ENCODE data around the gene TIAM1.

Gene TIAM1

GRCh38 chr21:31243611-31244010, 100.5 kb downstream of the TIAM1 start:
- POLR2A ChIA-PET: no interaction called here
- CTCF ChIA-PET: interaction anchor here (0.8 to 1.3 kb wide), 2 partner anchors 8 to 338 kb away, joined by 3 to 5 read pairs; no protein-coding TSS in a partner anchor
- no peak for DNase-seq (ENCODE audit: extremely low spot score)
- no peak for TF ChIP-seq CTCF (IDR thresholded peaks at IDR 0.05; ENCODE audit: control extremely low read depth, extremely low read depth, low read depth, missing control alignments)

- ChIA-PET POLR2A (no interaction called here), CTCF (interaction anchor here (1.0 to 1.8 kb wide), 2 partner anchors 11 to 29 kb away, joined by 3 to 4 read pairs; no protein-coding TSS in a partner anchor)
- DNase-seq (ENCODE audit: extremely low spot score): no peak
- no peak for TF ChIP-seq CTCF (IDR thresholded peaks at IDR 0.05; ENCODE audit: control extremely low read depth, extremely low read depth, low read depth, missing control alignments)
Observed at GRCh38 chr21:31236528-31236927, 107.5 kb downstream of the TIAM1 start.

GRCh38 chr21:31235671-31236450, 108.2 kb downstream of the TIAM1 start:
- no peak for TF ChIP-seq CTCF (IDR thresholded peaks at IDR 0.05; ENCODE audit: control extremely low read depth, extremely low read depth, low read depth, missing control alignments)
- DNase-seq (ENCODE audit: extremely low spot score): no peak
- CTCF ChIA-PET: interaction anchor here (1.0 to 1.1 kb wide), 3 partner anchors 17 to 30 kb away, joined by 3 to 4 read pairs (median 4); no protein-coding TSS in a partner anchor
- POLR2A ChIA-PET: no interaction called here

- TF ChIP-seq CTCF (IDR thresholded peaks at IDR 0.05; ENCODE audit: control extremely low read depth, extremely low read depth, low read depth, missing control alignments): no peak
- no peak for DNase-seq (ENCODE audit: extremely low spot score)
- ChIA-PET CTCF (interaction anchor here (1.0 to 1.1 kb wide), 2 partner anchors 18 to 21 kb away, joined by 4 read pairs; no protein-coding TSS in a partner anchor), POLR2A (no interaction called here)
Observed at GRCh38 chr21:31234936-31235335, 109.1 kb downstream of the TIAM1 start.

- ChIA-PET CTCF (interaction anchor here (1.8 kb wide), 1 partner anchor 17 kb away, joined by 6 read pairs; no protein-coding TSS in a partner anchor), POLR2A (no interaction called here)
- DNase-seq (ENCODE audit: extremely low spot score): no peak
- TF ChIP-seq CTCF (IDR thresholded peaks at IDR 0.05; ENCODE audit: control extremely low read depth, extremely low read depth, low read depth, missing control alignments): no peak
Observed at GRCh38 chr21:31233711-31234110, 110.3 kb downstream of the TIAM1 start.

GRCh38 chr21:31232344-31232743, 111.7 kb downstream of the TIAM1 start:
- no peak for DNase-seq (ENCODE audit: extremely low spot score)
- ChIA-PET POLR2A (no interaction called here), CTCF (interaction anchor here (1.8 kb wide), 2 partner anchors 10 to 19 kb away, joined by 6 read pairs; no protein-coding TSS in a partner anchor)
- no peak for TF ChIP-seq CTCF (IDR thresholded peaks at IDR 0.05; ENCODE audit: control extremely low read depth, extremely low read depth, low read depth, missing control alignments)
